Measurements from ENCODE around the gene PARK7.

Gene PARK7

DNA sequence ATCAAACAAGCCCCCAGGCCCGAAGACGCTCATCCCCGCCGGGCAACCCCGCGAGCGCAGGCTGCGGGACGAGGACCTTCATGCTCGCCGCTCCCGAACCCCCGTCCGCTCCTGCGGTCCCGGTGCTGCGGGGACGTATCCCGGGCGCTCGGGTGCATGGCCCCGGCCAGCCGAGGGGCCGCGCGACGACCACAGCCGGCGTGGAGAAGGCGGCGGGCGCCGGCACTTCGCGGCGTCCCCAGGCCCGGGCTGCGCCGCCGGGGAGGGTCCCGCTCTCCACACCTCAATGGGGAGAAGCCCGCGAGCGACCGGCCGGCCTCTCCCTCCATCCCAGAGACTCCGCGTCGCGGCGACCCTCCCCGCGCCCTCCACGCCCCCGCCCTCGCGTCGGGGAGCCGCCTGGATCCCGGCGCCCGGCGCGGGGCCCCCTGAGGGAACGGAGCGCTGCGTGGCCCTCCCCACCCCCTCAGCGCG is 64.2 kb downstream of the PARK7 start:
- DNase-seq = no peak

DNA sequence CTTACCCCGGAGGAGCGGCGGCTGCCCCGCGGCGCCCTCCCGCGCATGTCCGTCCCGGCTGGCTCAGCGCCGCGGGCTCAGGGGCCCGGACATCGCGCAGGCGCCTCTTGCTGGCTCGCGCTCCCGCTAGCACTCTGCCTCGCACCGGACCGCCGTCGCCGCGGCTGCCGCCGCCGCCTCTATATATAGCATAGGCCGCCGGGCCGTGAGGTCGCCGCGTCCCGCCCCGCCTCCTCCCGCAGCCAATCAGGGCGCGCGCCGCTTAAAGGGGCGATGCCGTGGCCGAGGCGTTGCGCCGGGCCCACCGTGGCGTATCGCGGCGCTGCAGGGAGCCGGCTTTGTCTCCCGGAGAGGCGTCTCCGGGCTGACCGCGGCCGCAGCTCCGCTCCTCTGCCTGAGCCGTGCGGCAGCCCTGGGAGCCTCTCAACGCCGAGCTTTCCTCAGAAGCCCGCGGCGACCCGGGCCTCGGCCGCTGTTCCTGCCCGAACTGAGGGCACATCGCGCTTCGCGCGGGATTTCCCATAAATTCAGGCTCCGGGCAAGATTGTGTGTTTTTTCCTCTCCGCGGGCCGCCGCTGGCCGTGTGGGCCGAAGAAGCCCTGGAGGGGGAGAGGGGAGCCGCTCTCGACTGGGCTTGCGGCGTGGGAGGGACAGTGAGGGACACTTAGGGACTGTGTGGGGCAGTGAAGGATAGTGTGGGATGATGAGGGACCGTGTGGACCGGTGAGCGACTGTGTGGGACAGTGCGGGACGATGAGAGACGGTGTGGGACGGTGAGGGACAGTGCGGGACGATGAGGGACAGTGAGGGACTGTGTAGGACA is 64.9 kb downstream of the PARK7 start, which contains the start of gene ERRFI1:
Gene ERRFI1, minus strand, starts transcription at position 157 of the 823 bp plus-strand sequence. CDS start 10,690 bp downstream, outside the sequence.
- DNase-seq = peak; percentile 92 to 94

DNA sequence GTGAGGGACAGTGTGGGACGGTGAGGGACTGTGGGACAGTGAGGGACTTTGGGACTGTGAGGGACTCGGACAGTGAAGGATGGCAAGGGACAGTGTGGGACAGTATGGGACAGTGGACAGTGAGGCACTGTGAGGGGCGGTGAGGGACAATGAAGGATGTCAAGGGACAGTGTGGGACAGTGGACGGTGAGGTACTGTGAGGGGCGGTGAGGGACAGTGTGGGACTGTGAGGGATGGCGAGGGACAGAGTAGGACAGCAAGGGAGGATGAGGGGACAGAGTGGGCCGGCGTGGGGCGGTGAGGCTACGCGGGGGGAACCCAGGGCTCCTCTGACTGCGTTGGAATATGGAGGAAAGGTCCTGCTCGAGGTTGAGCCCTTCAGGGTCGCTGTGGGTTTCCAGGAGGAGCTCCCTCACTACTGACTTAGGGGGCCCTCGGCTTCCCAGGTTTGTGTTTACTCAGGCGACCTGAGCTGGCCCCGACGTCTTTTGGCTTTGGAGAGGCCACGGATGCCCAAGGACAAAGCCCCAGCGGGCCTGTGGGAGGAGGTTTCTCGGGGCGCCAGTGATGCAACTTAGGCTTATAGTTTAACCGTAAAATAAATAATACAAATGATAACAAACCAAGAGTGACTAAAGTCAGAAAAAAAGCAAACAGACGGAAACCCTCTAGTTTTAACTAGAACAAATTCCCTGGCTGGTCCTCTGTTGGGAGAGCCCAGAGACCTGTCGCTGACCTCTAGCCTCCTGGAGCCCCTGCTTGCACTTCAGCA is 65.7 kb downstream of the PARK7 start:
- DNase-seq = no peak

DNA sequence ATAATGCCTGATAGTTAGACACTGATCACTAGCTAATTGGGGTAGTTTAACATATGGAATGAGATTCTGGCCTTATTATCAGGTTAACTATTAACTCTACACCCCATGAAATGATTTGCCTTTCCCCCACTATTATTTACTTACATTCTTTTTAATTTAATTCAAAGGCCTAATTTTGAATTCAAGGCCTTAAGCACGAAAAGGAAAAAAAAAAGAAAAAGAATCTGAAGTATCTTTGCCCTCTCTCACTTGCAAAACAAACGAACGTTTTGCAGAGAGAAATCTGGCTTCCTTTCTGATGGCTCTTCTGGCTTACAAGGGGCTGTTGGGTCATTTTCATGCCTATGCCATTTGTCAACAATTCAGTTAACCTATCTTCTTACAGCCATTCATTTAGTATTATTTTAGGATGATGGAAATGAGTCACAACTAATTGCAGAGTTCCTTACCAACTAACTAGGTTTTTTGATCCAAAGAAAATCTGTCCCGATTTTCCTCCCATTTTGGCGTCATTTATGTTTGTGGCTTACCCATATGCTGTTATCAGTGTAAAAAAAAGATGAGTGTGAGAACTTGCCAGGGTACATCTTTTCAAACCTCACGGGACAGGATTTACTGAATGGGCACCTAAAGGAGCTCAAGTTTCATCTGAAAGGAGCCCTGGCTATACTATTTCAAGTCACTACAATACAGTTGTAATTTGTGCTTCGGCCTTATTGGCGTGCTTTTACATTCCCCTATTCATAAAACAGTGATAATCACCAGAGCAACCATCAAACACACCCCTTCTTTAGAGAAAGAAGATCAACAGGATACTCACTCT is 66.4 kb downstream of the PARK7 start:
- no peak for DNase-seq

DNA sequence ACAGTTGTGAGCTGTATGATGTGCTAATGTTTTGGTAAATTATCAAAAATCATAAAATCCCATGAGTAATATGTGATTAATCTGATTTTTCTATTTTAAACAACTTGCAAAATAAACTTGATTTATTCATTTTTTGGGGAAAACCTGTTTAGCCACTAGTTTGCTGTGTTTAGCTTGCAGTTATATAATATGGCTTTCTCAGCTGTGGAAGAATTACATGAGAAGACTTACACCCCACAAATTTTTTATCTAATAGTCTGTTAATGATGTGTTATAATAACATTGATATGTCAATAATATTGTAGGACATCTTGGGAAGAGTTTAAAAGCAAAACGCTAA is 67.0 kb downstream of the PARK7 start:
- DNase-seq = no peak

DNA sequence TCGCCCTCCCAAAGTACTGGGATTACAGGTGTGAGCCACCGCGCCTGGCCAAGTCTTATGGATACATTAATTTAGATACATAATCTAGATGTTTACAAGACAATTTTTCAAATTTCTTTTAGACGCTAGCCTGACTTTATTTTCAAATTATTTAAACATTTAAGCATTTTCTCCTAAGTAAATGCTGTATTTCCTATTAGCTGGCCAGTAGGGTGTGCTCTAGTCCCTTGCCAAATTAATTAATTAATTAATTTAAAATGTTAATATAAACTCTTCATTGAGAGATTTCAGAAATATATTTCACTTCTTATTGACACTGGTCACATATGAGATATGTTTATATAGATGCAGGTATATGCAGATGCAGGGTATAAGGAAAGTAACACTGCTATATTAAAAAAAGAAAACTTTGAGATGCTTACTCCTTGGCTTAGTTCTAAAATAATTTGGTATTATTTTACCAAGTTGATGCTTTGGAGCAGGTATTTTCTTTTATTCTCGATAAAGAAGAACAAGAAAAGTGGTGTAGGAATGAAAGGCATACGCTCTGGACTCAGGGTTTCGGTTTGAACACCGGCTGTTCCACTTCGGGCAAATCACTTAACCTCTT is 69.8 kb downstream of the PARK7 start:
- peak in 1 of 2 donors; percentile 71 for DNase-seq

DNA sequence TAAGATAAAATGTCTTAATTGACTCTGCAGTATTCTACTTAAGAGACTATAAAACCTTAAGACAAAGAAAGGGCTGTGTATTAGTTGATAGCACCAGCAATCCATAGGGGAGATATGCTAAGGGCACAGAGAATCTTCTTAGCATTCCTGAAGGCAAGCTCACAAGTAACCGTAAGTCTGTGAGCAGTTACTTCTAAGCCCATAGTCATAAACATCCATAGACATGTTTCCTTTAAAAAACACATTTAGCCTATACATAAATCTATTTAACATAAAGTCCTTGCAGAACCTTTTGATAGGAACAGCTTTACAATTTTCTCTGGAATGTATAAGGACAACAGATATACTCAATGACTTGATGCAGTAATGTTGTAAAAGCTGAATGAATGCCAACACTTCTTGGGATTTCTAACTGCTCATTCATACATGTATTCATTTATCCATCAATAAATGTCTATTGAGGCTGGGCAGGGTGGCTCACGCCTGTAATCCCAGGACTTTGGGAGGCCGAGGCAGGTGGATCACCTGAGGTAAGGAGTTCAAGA is 70.9 kb downstream of the PARK7 start:
- DNase-seq = no peak

DNA sequence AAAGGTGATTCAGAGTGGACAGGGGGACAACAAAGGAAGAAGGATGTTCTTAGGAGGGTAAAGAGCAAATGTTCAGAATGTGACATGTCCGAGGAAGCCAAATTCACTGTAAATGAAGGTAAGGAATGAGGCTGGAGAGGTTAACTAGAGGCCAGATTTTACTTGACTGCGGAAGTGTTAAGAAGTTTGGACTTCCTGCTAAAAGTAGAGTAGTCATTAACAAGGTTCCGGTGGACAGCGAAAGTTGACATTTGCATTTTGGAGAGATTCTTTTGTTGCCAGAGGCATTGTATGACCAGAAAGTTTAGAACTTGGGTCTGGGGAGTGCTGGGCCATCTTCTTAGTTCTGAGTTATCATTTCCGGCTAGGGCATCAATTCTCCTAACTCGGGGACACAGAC is 71.8 kb downstream of the PARK7 start:
- no peak for DNase-seq
